Lower leg skin (tissue), 3 donors: ENCODE data around the gene CEP76.

Experiments used
- CTCF ChIP-seq, 3 donors: fragments of 450-650 bp; IDR thresholded peaks; one replicate each; pipeline ENCODE4 v1.5.1; 2016; ENCODE audit warnings: antibody characterized with exemption in 3 of 3, mild to moderate bottlenecking in 3 of 3, moderate library complexity in 2 of 3
- POLR2A ChIP-seq, 2 donors: fragments of 450-650 bp; IDR thresholded peaks; one replicate each; pipeline ENCODE4 v1.6.1; 2016 to 2017; ENCODE audit warnings: antibody characterized with exemption in 2 of 2, mild to moderate bottlenecking in 1 of 2, moderate library complexity in 1 of 2

DNA sequence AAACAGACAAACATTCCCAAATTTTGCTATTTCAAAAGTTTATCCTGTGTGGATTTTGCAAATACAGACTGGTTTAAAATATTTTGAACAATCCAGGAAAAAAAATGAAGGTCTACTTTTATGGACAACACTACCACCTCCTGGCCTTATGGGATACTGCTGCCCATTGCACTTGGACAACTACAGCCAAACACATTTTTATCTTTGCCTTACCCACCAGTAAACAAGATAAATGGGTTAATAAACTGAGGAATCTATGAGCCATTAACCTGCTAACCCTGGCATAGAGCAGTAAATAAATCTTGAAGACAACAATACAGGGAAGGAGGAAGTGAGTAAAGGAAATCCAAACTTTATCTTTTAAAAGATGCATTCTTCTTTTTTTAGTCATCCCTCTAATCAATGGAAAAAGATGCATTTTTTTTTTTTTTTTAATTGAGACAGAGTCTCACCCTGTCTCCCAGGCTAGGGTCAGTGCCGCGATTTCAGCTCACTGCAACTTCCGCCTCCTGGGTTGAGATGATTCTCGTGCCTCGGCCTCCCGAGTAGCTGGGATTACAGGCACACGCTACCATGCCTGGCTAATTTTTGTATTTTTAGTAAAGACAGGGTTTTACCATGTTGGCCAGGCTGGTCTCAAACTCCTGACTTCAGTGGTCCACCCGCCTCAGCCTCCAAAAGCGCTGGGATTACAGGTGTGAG, 42.5 kb downstream of the CEP76 start:
- TF ChIP-seq CTCF (IDR thresholded peaks at IDR 0.05) (peak in 2 of 3 donors; percentile 42 to 90), POLR2A (IDR thresholded peaks at IDR 0.05) (no peak)
